Osteoblast (primary cell): ENCODE measurements around the gene SMIM43. TPM values are rescaled to one million over a fixed set of nuclear protein-coding genes. Genes with fewer than 3 reads are reported as not detected.

Experiments
- DNase-seq: peaks from one replicate; pipeline ENCODE4 v3.0.0; 2011; ENCODE audit warnings: low spot score, mixed read lengths; ENCODE audit not compliant: insufficient read length; ENCODE audit errors: missing footprints
- H2AFZ ChIP-seq: 2 replicates; pipeline ENCODE4 v1.6.0; 2011; ENCODE audit warnings: mild to moderate bottlenecking, low read length
- H3K27ac ChIP-seq: 2 replicates; pipeline ENCODE4 v1.5.1; 2011; ENCODE audit warnings: mild to moderate bottlenecking, low read depth, low read length, moderate library complexity
- H3K27me3 ChIP-seq: 2 replicates; pipeline ENCODE4 v1.6.0; 2012; ENCODE audit warnings: mild to moderate bottlenecking, control low read depth, inconsistent platforms, low read length, moderate library complexity; ENCODE audit not compliant: insufficient read depth
- H3K36me3 ChIP-seq: 2 replicates; pipeline ENCODE4 v1.5.1; 2011; ENCODE audit warnings: mild to moderate bottlenecking, low read length, control low read depth, moderate library complexity; ENCODE audit not compliant: insufficient read depth
- H3K4me1 ChIP-seq: 2 replicates; pipeline ENCODE4 v1.5.1; 2011; ENCODE audit warnings: mild to moderate bottlenecking, low read length, control low read depth, moderate library complexity; ENCODE audit not compliant: insufficient read depth
- H3K4me2 ChIP-seq: 2 replicates; pipeline ENCODE4 v1.6.0; 2011; ENCODE audit warnings: mild to moderate bottlenecking, low read length; ENCODE audit not compliant: insufficient read depth
- H3K4me3 ChIP-seq: fragments of 200-600 bp; sonication (generic); 3 replicates; pipeline ENCODE4 v1.5.1; 2012; ENCODE audit warnings: mild to moderate bottlenecking, low read length, inconsistent platforms; ENCODE audit not compliant: insufficient read depth
- H3K79me2 ChIP-seq: 2 replicates; pipeline ENCODE4 v1.6.0; 2012; ENCODE audit warnings: mild to moderate bottlenecking, low read length, control low read depth, inconsistent platforms; ENCODE audit not compliant: insufficient read depth
- H3K9me3 ChIP-seq: 2 replicates; pipeline ENCODE4 v1.5.1; 2011; ENCODE audit warnings: low read depth, low read length, control low read depth
- H4K20me1 ChIP-seq: 2 replicates; pipeline ENCODE4 v1.6.0; 2012; ENCODE audit warnings: mild to moderate bottlenecking, low read length, control low read depth; ENCODE audit not compliant: insufficient read depth
- total RNA-seq: library from RNA; depleted of rRNA; stranded (reverse); fragments of >200 nt; gene quantifications from 2 replicates; pipeline ENCODE4 v1.2.3, GENCODE V29; 2012
- TF ChIP-seq, protein P1 (sequence below): IDR thresholded peaks from 2 replicates; pipeline ENCODE4 v1.5.1; 2011; ENCODE audit warnings: mild to moderate bottlenecking, low read depth, low read length, moderate library complexity; ENCODE audit errors: extremely low read depth

The SMIM43 gene
- total RNA-seq, 1 donor, result 0.72 TPM

DNA sequence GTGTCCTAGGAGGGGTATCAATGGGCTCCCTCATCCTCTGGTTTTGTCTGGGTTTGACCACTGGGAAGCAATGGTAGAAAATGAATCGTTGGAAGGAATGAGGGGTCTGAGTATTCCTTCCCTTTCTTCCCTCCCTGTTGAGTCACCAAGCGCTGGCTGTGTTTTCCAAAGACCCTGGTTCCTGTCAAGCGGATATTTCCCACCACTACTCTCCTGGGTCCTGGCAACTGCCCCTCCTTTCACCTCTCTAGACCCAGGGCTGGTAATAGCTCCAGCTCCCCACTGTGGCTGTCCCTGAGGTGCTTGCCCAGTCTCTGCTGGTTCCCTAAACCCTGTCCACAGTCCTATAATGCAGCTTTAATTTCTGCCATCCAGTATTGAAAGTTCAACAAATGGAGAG is 22.2 kb downstream of the SMIM43 start:
- Histone ChIP-seq H3K27me3 (no peaks in the 10 kb centered on the region), H2AFZ (no peak overlapping the region), H3K79me2 (no peaks in the 10 kb centered on the region), H3K4me2 (no peak overlapping the region), H3K36me3 (no peaks in the 10 kb centered on the region), H4K20me1 (no peaks in the 10 kb centered on the region), H3K4me1 (no peaks in the 10 kb centered on the region), H3K27ac (no peak overlapping the region), H3K4me3 (no peak overlapping the region), H3K9me3 (no peaks in the 10 kb centered on the region)
- TF ChIP-seq, protein P1, sequence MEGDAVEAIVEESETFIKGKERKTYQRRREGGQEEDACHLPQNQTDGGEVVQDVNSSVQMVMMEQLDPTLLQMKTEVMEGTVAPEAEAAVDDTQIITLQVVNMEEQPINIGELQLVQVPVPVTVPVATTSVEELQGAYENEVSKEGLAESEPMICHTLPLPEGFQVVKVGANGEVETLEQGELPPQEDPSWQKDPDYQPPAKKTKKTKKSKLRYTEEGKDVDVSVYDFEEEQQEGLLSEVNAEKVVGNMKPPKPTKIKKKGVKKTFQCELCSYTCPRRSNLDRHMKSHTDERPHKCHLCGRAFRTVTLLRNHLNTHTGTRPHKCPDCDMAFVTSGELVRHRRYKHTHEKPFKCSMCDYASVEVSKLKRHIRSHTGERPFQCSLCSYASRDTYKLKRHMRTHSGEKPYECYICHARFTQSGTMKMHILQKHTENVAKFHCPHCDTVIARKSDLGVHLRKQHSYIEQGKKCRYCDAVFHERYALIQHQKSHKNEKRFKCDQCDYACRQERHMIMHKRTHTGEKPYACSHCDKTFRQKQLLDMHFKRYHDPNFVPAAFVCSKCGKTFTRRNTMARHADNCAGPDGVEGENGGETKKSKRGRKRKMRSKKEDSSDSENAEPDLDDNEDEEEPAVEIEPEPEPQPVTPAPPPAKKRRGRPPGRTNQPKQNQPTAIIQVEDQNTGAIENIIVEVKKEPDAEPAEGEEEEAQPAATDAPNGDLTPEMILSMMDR, result no peak
- no peak for DNase-seq

DNA sequence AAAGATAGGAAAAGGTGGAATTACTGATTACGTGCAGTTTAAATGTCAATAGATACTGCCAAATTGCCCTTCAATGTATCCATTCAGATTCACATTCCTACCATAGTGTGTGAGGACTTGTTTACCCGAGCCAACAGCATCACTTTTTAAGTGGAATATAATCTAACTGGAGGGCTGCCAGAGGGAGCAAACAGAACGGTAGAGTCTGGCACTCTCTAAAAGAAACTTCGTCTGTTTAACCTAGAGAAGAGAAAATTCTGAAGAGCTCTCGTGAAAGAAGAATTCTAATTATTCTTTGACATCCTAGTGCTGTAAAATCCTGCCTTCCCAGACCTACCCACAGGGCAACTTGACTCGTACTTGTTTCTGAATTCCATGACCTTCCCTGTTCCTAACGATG is 23.2 kb downstream of the SMIM43 start:
- no peak overlapping the region for H3K27ac ChIP-seq
- no peaks in the 10 kb centered on the region for H3K4me1 ChIP-seq
- H2AFZ ChIP-seq, result peak overlapping the region; percentile 39
- no peak for DNase-seq
- H4K20me1 ChIP-seq, result no peaks in the 10 kb centered on the region
- no peaks in the 10 kb centered on the region for H3K27me3 ChIP-seq
- no peak overlapping the region for H3K4me3 ChIP-seq
- no peaks in the 10 kb centered on the region for H3K36me3 ChIP-seq
- H3K79me2 ChIP-seq, result no peaks in the 10 kb centered on the region
- no peaks in the 10 kb centered on the region for H3K9me3 ChIP-seq
- no peak overlapping the region for H3K4me2 ChIP-seq
- TF ChIP-seq, protein P1, result no peak

DNA sequence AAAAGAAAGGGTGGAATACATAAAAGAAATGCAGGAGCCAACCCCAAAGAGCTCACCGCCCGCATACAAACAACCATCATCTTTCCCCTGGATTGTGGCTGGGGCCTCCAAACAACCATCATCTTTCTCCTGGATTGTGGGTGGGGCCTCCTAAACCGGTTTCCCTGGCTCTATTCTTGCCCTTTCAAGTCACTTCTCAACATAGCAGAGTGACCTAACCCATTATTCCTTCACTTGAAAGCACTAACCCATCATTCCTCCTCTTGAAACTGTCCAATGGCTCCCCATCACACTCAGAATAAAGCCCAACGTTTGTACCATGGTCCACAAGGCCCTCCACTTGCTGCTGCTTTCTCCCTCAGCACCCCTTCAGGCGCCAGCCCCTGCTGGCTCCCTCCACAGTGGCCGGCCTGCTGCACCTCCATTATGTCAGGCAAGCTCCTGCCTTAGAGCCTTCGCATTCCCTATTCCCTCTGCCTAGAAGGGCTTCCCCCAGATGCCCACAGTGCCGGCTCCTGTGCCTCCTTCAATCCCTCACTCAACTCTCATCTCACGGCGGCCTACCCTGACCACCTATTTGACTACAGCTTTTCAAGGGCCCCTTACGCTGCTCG is 24.1 kb downstream of the SMIM43 start:
- no peaks in the 10 kb centered on the region for H3K9me3 ChIP-seq
- TF ChIP-seq, protein P1, result no peak
- H3K27ac ChIP-seq, result no peak overlapping the region
- DNase-seq, result no peak
- H3K79me2 ChIP-seq, result no peaks in the 10 kb centered on the region
- H3K27me3 ChIP-seq, result no peaks in the 10 kb centered on the region
- no peaks in the 10 kb centered on the region for H3K36me3 ChIP-seq
- H4K20me1 ChIP-seq, result no peaks in the 10 kb centered on the region
- H3K4me1 ChIP-seq, result no peaks in the 10 kb centered on the region
- no peak overlapping the region for H3K4me2 ChIP-seq
- no peak overlapping the region for H3K4me3 ChIP-seq
- peak overlapping the region; percentile 22 for H2AFZ ChIP-seq

DNA sequence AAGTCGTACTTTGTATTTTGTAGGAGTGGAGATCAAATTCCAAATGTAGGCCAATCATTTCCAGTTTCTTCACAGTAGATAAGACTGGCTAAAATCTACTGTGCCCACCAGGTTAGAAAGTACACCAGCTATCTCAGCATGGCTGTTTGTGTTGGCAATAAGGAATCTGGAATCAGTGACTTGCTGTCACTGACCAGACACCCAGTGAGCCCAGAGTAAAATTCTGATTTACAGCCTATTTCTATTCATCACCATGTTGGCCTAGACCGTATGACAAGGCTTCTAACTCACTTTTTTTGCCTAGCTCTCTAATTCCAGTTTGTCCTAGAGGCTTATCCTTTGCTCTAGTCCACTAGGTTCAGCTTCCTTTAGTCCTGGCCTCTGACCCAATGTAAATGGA is 25.4 kb downstream of the SMIM43 start:
- peak overlapping the region; percentile 58 for H2AFZ ChIP-seq
- H3K27me3 ChIP-seq, result no peaks in the 10 kb centered on the region
- no peak overlapping the region for H3K4me3 ChIP-seq
- H3K4me2 ChIP-seq, result no peak overlapping the region
- no peaks in the 10 kb centered on the region for H3K9me3 ChIP-seq
- no peak for DNase-seq
- peak overlapping the region; percentile 34 for H3K27ac ChIP-seq
- TF ChIP-seq, protein P1, result no peak
- no peaks in the 10 kb centered on the region for H3K36me3 ChIP-seq
- no peaks in the 10 kb centered on the region for H3K79me2 ChIP-seq
- no peaks in the 10 kb centered on the region for H3K4me1 ChIP-seq
- H4K20me1 ChIP-seq, result no peaks in the 10 kb centered on the region
